ENCODE results near the gene KRTAP4-3.

DNA sequence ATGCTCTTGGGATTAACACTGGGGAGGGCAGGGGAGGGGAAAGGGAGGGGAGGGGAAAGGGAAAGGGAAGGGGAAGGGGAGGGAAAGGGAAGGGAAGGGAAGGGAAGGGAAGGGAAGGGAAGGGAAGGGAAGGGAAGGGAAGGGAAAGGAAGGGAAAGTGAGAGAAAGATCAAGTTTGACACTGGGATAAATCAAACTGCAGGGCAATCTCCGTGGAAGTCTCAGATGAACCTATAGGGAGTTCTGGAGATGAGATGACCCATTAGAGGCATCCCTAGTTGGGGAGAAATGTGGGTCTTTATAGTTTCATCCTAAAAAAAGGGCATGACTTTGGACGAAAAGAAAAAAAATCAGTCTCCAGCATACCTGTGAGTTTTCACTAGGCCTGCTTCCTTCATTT, 46.3 kb downstream of the KRTAP4-3 start:
- TF ChIP-seq, protein P1, sequence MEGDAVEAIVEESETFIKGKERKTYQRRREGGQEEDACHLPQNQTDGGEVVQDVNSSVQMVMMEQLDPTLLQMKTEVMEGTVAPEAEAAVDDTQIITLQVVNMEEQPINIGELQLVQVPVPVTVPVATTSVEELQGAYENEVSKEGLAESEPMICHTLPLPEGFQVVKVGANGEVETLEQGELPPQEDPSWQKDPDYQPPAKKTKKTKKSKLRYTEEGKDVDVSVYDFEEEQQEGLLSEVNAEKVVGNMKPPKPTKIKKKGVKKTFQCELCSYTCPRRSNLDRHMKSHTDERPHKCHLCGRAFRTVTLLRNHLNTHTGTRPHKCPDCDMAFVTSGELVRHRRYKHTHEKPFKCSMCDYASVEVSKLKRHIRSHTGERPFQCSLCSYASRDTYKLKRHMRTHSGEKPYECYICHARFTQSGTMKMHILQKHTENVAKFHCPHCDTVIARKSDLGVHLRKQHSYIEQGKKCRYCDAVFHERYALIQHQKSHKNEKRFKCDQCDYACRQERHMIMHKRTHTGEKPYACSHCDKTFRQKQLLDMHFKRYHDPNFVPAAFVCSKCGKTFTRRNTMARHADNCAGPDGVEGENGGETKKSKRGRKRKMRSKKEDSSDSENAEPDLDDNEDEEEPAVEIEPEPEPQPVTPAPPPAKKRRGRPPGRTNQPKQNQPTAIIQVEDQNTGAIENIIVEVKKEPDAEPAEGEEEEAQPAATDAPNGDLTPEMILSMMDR (IDR thresholded peaks at IDR 0.05): no peak
- TF ChIP-seq POLR2A (IDR thresholded peaks at IDR 0.05): no peak
